ENCODE data around the gene PTPN4. TPM values are rescaled to one million over a fixed set of nuclear protein-coding genes. Genes with fewer than 3 reads are reported as not detected.

The PTPN4 gene
- total and polyA plus RNA-seq, 2 donors (not counting 3 experiments of a cell fraction or from before 2014, with no cell fraction given), result 6.8 to 29.6 TPM

GRCh38 chr2:119753930-119754321 lies 5.8 kb upstream of the PTPN4 start:
- no peak overlapping the region for H3K4me2 ChIP-seq (ENCODE audit: insufficient read depth, low read length)
- no peaks in the 10 kb centered on the region for H4K20me1 ChIP-seq (replicated peaks; ENCODE audit: control insufficient read depth, extremely low read depth, insufficient read depth, low read length)
- POLR2A ChIA-PET, result no interaction called here
- DNase-seq (ENCODE audit: low read depth, low spot score) (no peak), FAIRE-seq (no peak)
- H3K4me3 ChIP-seq (replicated peaks in 1 of 3; ENCODE audit: insufficient read depth in 1 of 3, low read depth in 1 of 3, low read length in 3 of 3), result no peak overlapping the region
- BruUV-seq (replicated peaks), result no TSS peak
- CTCF ChIA-PET, result interaction anchor here (0.6 to 5.1 kb wide), 17 partner anchors 8 to 560 kb away, joined by 3 to 186 read pairs (median 4); partner anchors contain the start of gene RALB
- dilution Hi-C loops (cut with MboI; ENCODE audit: extremely low pct_ligation_motif_present, low sequenced_read_pairs) (no loop called here), intact Hi-C loops (cut with micrococcal nuclease) (loop anchor here (1.0 kb wide), 4 partner anchors 52 to 421 kb away; no protein-coding TSS in a partner anchor)
- H3K27ac ChIP-seq (ENCODE audit: insufficient read depth, low read depth, low read length), result no peak overlapping the region
- no peaks in the 10 kb centered on the region for H3K36me3 ChIP-seq (ENCODE audit: control insufficient read depth in 2 of 2, extremely low read depth in 1 of 2, insufficient read depth in 2 of 2, low read length in 2 of 2)
- H3K27me3 ChIP-seq (ENCODE audit: control insufficient read depth in 2 of 2, insufficient read depth in 2 of 2, low read length in 2 of 2), result no peaks in the 10 kb centered on the region
- H3K4me1 ChIP-seq (ENCODE audit: control insufficient read depth, extremely low read depth, insufficient read depth, low read length), result peaks cover 13% of the 10 kb centered on the region
- no peaks in the 10 kb centered on the region for H3K9me3 ChIP-seq (replicated peaks; ENCODE audit: control insufficient read depth, insufficient read depth, low read length)
- H2AFZ ChIP-seq (ENCODE audit: low read depth, low read length), result no peak overlapping the region
- TF ChIP-seq MAX (IDR thresholded peaks at IDR 0.05; ENCODE audit: insufficient read depth, insufficient read length), result no peak
- TF ChIP-seq GATA2 (IDR thresholded peaks at IDR 0.05; ENCODE audit: insufficient read depth, insufficient read length, low read depth, low read length), result no peak
- TF ChIP-seq POLR2A (IDR thresholded peaks at IDR 0.05; ENCODE audit: low read depth, low read length), result no peak
- no peak for TF ChIP-seq JUN (IDR thresholded peaks at IDR 0.05; ENCODE audit: borderline replicate concordance, insufficient read depth, insufficient read length, low read depth)
- TF ChIP-seq EZH2 (IDR thresholded peaks at IDR 0.05; ENCODE audit: borderline replicate concordance, low read depth, low read length, severe bottlenecking), result no peak
- TF ChIP-seq MYC (IDR thresholded peaks at IDR 0.05; ENCODE audit: low read depth, low read length), result no peak
- no peak for TF ChIP-seq FOS (IDR thresholded peaks at IDR 0.05; ENCODE audit: borderline replicate concordance, insufficient read depth, low read length)
- TF ChIP-seq POLR2AphosphoS5 (IDR thresholded peaks at IDR 0.05; ENCODE audit: insufficient read depth, low read depth, low read length), result no peak
- H3K79me2 ChIP-seq (ENCODE audit: control insufficient read depth, insufficient read depth, low read length), result no peaks in the 10 kb centered on the region
- no peak overlapping the region for H3K9ac ChIP-seq (replicated peaks; ENCODE audit: extremely low read depth, insufficient read depth, low read length)
- no peaks in the 10 kb centered on the region for H3K9me1 ChIP-seq (replicated peaks; ENCODE audit: control insufficient read depth, extremely low read depth, insufficient read depth, low read length)

GRCh38 chr2:119755906-119756305 lies 3.8 kb upstream of the PTPN4 start:
- dilution Hi-C loops (cut with MboI; ENCODE audit: extremely low pct_ligation_motif_present, low sequenced_read_pairs), result no loop called here
- Histone ChIP-seq H3K4me3 (replicated peaks in 1 of 3; ENCODE audit: insufficient read depth in 1 of 3, low read depth in 1 of 3, low read length in 3 of 3) (no peak overlapping the region), H3K9ac (replicated peaks; ENCODE audit: extremely low read depth, insufficient read depth, low read length) (no peak overlapping the region), H3K79me2 (ENCODE audit: control insufficient read depth, insufficient read depth, low read length) (peaks cover 7% of the 10 kb centered on the region), H4K20me1 (replicated peaks; ENCODE audit: control insufficient read depth, extremely low read depth, insufficient read depth, low read length) (no peaks in the 10 kb centered on the region), H3K4me2 (ENCODE audit: insufficient read depth, low read length) (no peak overlapping the region), H3K4me1 (ENCODE audit: control insufficient read depth, extremely low read depth, insufficient read depth, low read length) (peaks cover 9% of the 10 kb centered on the region), H3K36me3 (ENCODE audit: control insufficient read depth in 2 of 2, extremely low read depth in 1 of 2, insufficient read depth in 2 of 2, low read length in 2 of 2) (no peaks in the 10 kb centered on the region), H3K27me3 (ENCODE audit: control insufficient read depth in 2 of 2, insufficient read depth in 2 of 2, low read length in 2 of 2) (no peaks in the 10 kb centered on the region), H2AFZ (ENCODE audit: low read depth, low read length) (no peak overlapping the region), H3K27ac (ENCODE audit: insufficient read depth, low read depth, low read length) (no peak overlapping the region), H3K9me3 (replicated peaks; ENCODE audit: control insufficient read depth, insufficient read depth, low read length) (no peaks in the 10 kb centered on the region), H3K9me1 (replicated peaks; ENCODE audit: control insufficient read depth, extremely low read depth, insufficient read depth, low read length) (no peaks in the 10 kb centered on the region)
- FAIRE-seq (no peak), DNase-seq (ENCODE audit: low read depth, low spot score) (no peak)
- intact Hi-C loops (cut with micrococcal nuclease), result loop anchor here (5.0 kb wide), 1 partner anchor 556 kb away; no protein-coding TSS in a partner anchor
- no TSS peak for BruUV-seq (replicated peaks)
- POLR2A ChIA-PET, result no interaction called here
- CTCF ChIA-PET, result interaction anchor here (1.2 to 5.1 kb wide), 4 partner anchors 10 to 557 kb away, joined by 3 to 186 read pairs (median 35); no protein-coding TSS in a partner anchor
- TF ChIP-seq POLR2AphosphoS5 (IDR thresholded peaks at IDR 0.05; ENCODE audit: insufficient read depth, low read depth, low read length), result no peak
- no peak for TF ChIP-seq GATA2 (IDR thresholded peaks at IDR 0.05; ENCODE audit: insufficient read depth, insufficient read length, low read depth, low read length)
- no peak for TF ChIP-seq MYC (IDR thresholded peaks at IDR 0.05; ENCODE audit: low read depth, low read length)
- TF ChIP-seq EZH2 (IDR thresholded peaks at IDR 0.05; ENCODE audit: borderline replicate concordance, low read depth, low read length, severe bottlenecking), result no peak
- TF ChIP-seq CTCF (IDR thresholded peaks at IDR 0.05; ENCODE audit: extremely low read depth in 1 of 2, insufficient read depth in 1 of 2, low read depth in 1 of 2, low read length in 2 of 2), result no peak
- no peak for TF ChIP-seq FOS (IDR thresholded peaks at IDR 0.05; ENCODE audit: borderline replicate concordance, insufficient read depth, low read length)
- TF ChIP-seq POLR2A (IDR thresholded peaks at IDR 0.05; ENCODE audit: low read depth, low read length), result no peak
- TF ChIP-seq JUN (IDR thresholded peaks at IDR 0.05; ENCODE audit: borderline replicate concordance, insufficient read depth, insufficient read length, low read depth), result no peak
- no peak for TF ChIP-seq MAX (IDR thresholded peaks at IDR 0.05; ENCODE audit: insufficient read depth, insufficient read length)
